Activated CD4-positive, alpha-beta T cell treated with anti-CD3 and anti-CD28 coated beads for 1 hour (primary cell): Measurements from ENCODE around the gene WNK2.
"Not testable (repeated sequence)": the region's sequence is repeated elsewhere in the genome, so short reads cannot be mapped to it uniquely, and the experiment has no call there.

ENCODE experiments used
- DNase-seq: peaks from one replicate; pipeline ENCODE4 v3.0.0-alpha.2; 2020

WNK2 gene

GRCh38 chr9:93347371-93347975, 163.5 kb downstream of the WNK2 start:
- not testable (repeated sequence) for DNase-seq

GRCh38 chr9:93353413-93354310, 169.7 kb downstream of the WNK2 start:
- DNase-seq, result not testable (repeated sequence)

- DNase-seq, result no peak
These were observed 170.5 kb downstream of the WNK2 start for GRCh38 chr9:93354451-93354850.

- no peak for DNase-seq
These were observed 171.9 kb downstream of the WNK2 start for GRCh38 chr9:93355827-93356226.

GRCh38 chr9:93357649-93358048, 173.7 kb downstream of the WNK2 start:
- DNase-seq, result no peak

- DNase-seq, result not testable (repeated sequence)
These were observed 176.0 kb downstream of the WNK2 start for GRCh38 chr9:93359907-93360306.

- no peak for DNase-seq
These were observed 178.1 kb downstream of the WNK2 start for GRCh38 chr9:93361995-93362394.

GRCh38 chr9:93364734-93365426, 180.9 kb downstream of the WNK2 start:
- DNase-seq, result no peak

- DNase-seq, result no peak
These were observed 181.6 kb downstream of the WNK2 start for GRCh38 chr9:93365427-93366118.

- no peak for DNase-seq
These were observed 182.1 kb downstream of the WNK2 start for GRCh38 chr9:93366119-93366447.

GRCh38 chr9:93366486-93366885, 182.5 kb downstream of the WNK2 start:
- DNase-seq, result not testable (repeated sequence)

- no peak for DNase-seq
These were observed 184.5 kb downstream of the WNK2 start for GRCh38 chr9:93368437-93368836.

GRCh38 chr9:93369686-93370085, 185.7 kb downstream of the WNK2 start:
- DNase-seq, result no peak
